ENCODE results near the gene LRP5. TPM values are rescaled to one million over a fixed set of nuclear protein-coding genes. Genes with fewer than 3 reads are reported as not detected.

LRP5 gene
- total RNA-seq, 1 donor from 2014 or later: 20.2 TPM

DNA sequence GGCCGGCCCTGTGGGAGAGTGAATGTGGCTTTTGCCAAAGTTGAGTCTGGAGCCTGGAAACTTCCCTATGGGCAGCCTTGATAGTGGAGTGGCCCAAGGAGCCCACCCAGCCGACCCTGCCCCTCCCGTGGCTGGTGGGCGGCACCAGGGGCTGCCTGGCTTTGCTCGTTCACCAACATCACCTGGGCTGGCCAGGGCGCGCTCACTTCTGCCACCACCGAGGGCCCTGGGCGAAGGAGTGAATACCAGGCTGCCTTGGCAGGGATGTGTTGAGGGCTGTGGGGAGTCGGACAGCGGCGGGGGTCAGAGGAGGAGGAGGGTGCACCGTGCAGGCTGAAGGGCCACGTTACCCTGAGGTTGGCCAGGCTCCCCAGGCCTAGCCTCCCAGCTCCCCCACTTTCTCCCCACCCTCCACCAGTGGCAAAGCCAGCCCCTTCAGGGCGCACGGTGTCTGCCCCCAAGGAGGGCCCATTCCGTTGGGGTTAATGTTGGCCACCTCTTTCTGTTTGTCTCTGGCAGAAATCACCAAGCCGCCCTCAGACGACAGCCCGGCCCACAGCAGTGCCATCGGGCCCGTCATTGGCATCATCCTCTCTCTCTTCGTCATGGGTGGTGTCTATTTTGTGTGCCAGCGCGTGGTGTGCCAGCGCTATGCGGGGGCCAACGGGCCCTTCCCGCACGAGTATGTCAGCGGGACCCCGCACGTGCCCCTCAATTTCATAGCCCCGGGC, 125.7 kb downstream of the LRP5 start:
- TF ChIP-seq EZH2 (IDR thresholded peaks at IDR 0.05; ENCODE audit: insufficient read depth, low read length): no peak
- TF ChIP-seq, protein P1, sequence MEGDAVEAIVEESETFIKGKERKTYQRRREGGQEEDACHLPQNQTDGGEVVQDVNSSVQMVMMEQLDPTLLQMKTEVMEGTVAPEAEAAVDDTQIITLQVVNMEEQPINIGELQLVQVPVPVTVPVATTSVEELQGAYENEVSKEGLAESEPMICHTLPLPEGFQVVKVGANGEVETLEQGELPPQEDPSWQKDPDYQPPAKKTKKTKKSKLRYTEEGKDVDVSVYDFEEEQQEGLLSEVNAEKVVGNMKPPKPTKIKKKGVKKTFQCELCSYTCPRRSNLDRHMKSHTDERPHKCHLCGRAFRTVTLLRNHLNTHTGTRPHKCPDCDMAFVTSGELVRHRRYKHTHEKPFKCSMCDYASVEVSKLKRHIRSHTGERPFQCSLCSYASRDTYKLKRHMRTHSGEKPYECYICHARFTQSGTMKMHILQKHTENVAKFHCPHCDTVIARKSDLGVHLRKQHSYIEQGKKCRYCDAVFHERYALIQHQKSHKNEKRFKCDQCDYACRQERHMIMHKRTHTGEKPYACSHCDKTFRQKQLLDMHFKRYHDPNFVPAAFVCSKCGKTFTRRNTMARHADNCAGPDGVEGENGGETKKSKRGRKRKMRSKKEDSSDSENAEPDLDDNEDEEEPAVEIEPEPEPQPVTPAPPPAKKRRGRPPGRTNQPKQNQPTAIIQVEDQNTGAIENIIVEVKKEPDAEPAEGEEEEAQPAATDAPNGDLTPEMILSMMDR (IDR thresholded peaks at IDR 0.05; ENCODE audit: insufficient read depth, low read depth, low read length): no peak
- peak overlapping the region; percentile 52 for H3K4me2 ChIP-seq (ENCODE audit: low read length)
- DNase-seq (ENCODE audit: low read depth) (no peak), FAIRE-seq (no peak)
- peaks cover 16% of the 10 kb centered on the region for H3K4me1 Mint-ChIP-seq (ENCODE audit: low read depth, unreplicated experiment)
- H3K4me3 Mint-ChIP-seq (ENCODE audit: unreplicated experiment): no peak overlapping the region
- peak overlapping the region; percentile 46 for H2AFZ ChIP-seq (ENCODE audit: low read depth, low read length)
- no peaks in the 10 kb centered on the region for H3K79me2 ChIP-seq (ENCODE audit: insufficient read depth, low read length)
- H4K20me1 ChIP-seq (ENCODE audit: insufficient read depth, low read length): no peaks in the 10 kb centered on the region
- no peak overlapping the region for H3K27ac ChIP-seq (ENCODE audit: low read depth, low read length)
- H3K27ac Mint-ChIP-seq (ENCODE audit: unreplicated experiment): no peak overlapping the region
- no peaks in the 10 kb centered on the region for H3K27me3 Mint-ChIP-seq (ENCODE audit: low read depth, unreplicated experiment)
- no peaks in the 10 kb centered on the region for H3K9me3 ChIP-seq (ENCODE audit: insufficient read depth, low read depth, low read length)
- peaks cover 3% of the 10 kb centered on the region for H3K36me3 ChIP-seq (ENCODE audit: insufficient read depth, low read length)
- H3K36me3 Mint-ChIP-seq (ENCODE audit: low read depth, unreplicated experiment): peaks cover 10% of the 10 kb centered on the region
- H3K4me1 ChIP-seq (ENCODE audit: insufficient read depth, low read length): peaks cover 19% of the 10 kb centered on the region
- no peaks in the 10 kb centered on the region for H3K27me3 ChIP-seq (ENCODE audit: insufficient read depth, low read length)
- H3K4me3 ChIP-seq (ENCODE audit: insufficient read depth, low read depth, low read length): no peak overlapping the region
- no peak overlapping the region for H3K9ac ChIP-seq (ENCODE audit: low read length)
- no peaks in the 10 kb centered on the region for H3K9me3 Mint-ChIP-seq (ENCODE audit: unreplicated experiment)

DNA sequence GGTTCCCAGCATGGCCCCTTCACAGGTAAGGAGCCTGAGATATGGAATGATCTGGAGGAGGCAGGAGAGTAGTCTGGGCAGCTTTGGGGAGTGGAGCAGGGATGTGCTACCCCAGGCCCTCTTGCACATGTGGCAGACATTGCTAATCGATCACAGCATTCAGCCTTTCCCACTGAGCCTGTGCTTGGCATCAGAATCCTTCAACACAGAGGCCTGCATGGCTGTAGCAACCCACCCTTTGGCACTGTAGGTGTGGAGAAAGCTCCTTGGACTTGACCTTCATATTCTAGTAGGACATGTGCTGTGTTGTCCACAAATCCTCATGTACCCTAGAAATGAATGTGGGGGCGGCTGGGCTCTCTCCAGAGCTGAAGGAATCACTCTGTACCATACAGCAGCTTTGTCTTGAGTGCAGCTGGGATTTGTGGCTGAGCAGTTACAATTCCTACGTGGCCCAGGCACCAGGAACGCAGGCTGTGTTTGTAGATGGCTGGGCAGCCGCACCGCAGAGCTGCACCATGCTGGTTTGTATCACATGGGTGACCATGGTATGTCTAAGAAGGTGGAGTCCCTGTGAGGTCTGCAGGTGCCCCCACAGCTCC, 126.4 kb downstream of the LRP5 start:
- Mint-ChIP-seq H3K4me3 (ENCODE audit: unreplicated experiment) (no peak overlapping the region), H3K27ac (ENCODE audit: unreplicated experiment) (no peak overlapping the region), H3K36me3 (ENCODE audit: low read depth, unreplicated experiment) (peaks cover 9% of the 10 kb centered on the region), H3K9me3 (ENCODE audit: unreplicated experiment) (no peaks in the 10 kb centered on the region), H3K27me3 (ENCODE audit: low read depth, unreplicated experiment) (no peaks in the 10 kb centered on the region), H3K4me1 (ENCODE audit: low read depth, unreplicated experiment) (peaks cover 16% of the 10 kb centered on the region)
- TF ChIP-seq EZH2 (IDR thresholded peaks at IDR 0.05; ENCODE audit: insufficient read depth, low read length): no peak
- TF ChIP-seq, protein P1 (IDR thresholded peaks at IDR 0.05; ENCODE audit: insufficient read depth, low read depth, low read length): no peak
- Histone ChIP-seq H3K79me2 (ENCODE audit: insufficient read depth, low read length) (no peaks in the 10 kb centered on the region), H3K9me3 (ENCODE audit: insufficient read depth, low read depth, low read length) (no peaks in the 10 kb centered on the region), H3K9ac (ENCODE audit: low read length) (no peak overlapping the region), H2AFZ (ENCODE audit: low read depth, low read length) (no peak overlapping the region), H3K4me1 (ENCODE audit: insufficient read depth, low read length) (peaks cover 19% of the 10 kb centered on the region), H3K36me3 (ENCODE audit: insufficient read depth, low read length) (peaks cover 3% of the 10 kb centered on the region), H4K20me1 (ENCODE audit: insufficient read depth, low read length) (no peaks in the 10 kb centered on the region), H3K27me3 (ENCODE audit: insufficient read depth, low read length) (no peaks in the 10 kb centered on the region), H3K4me2 (ENCODE audit: low read length) (no peak overlapping the region), H3K4me3 (ENCODE audit: insufficient read depth, low read depth, low read length) (no peak overlapping the region), H3K27ac (ENCODE audit: low read depth, low read length) (no peak overlapping the region)
- FAIRE-seq: no peak
- no peak for DNase-seq (ENCODE audit: low read depth)

Data from astrocyte (in vitro differentiated cells and primary cell).